WERI-Rb-1 (cell line): ENCODE results near the gene CAP1.
"Not testable (repeated sequence)": the region's sequence is repeated elsewhere in the genome, so short reads cannot be mapped to it uniquely, and the experiment has no call there.

Experiments used
- DNase-seq: peaks from one replicate; pipeline ENCODE4 v3.0.0-alpha.2; 2020
- H3K27ac ChIP-seq: fragments of 250-450 bp; sonication (Bioruptor Pico); 2 replicates; pipeline ENCODE4 v1.5.1; 2020; ENCODE audit warnings: mild to moderate bottlenecking, moderate library complexity
- H3K27me3 ChIP-seq: fragments of 250-450 bp; sonication (Bioruptor Pico); 2 replicates; pipeline ENCODE4 v1.5.1; 2021; ENCODE audit warnings: mild to moderate bottlenecking, low read depth, moderate library complexity; ENCODE audit not compliant: insufficient read depth, severe bottlenecking
- H3K36me3 ChIP-seq: fragments of 250-450 bp; sonication (Bioruptor Pico); 2 replicates; pipeline ENCODE4 v1.5.1; 2020; ENCODE audit warnings: mild to moderate bottlenecking, moderate library complexity
- H3K4me3 ChIP-seq: 2 replicates; pipeline ENCODE4 v1.5.1; 2011; ENCODE audit warnings: low read depth, mild to moderate bottlenecking, control low read depth, low read length
- H3K9me3 ChIP-seq: fragments of 250-450 bp; sonication (Bioruptor Pico); 2 replicates; pipeline ENCODE4 v1.5.1; 2021; ENCODE audit warnings: mild to moderate bottlenecking, moderate library complexity; ENCODE audit not compliant: severe bottlenecking
- TF ChIP-seq, protein P1 (sequence below): IDR thresholded peaks from 2 replicates; pipeline ENCODE4 v1.5.1; 2011; ENCODE audit warnings: low read depth, mild to moderate bottlenecking, control low read depth, inconsistent platforms, low read length

Gene CAP1

DNA sequence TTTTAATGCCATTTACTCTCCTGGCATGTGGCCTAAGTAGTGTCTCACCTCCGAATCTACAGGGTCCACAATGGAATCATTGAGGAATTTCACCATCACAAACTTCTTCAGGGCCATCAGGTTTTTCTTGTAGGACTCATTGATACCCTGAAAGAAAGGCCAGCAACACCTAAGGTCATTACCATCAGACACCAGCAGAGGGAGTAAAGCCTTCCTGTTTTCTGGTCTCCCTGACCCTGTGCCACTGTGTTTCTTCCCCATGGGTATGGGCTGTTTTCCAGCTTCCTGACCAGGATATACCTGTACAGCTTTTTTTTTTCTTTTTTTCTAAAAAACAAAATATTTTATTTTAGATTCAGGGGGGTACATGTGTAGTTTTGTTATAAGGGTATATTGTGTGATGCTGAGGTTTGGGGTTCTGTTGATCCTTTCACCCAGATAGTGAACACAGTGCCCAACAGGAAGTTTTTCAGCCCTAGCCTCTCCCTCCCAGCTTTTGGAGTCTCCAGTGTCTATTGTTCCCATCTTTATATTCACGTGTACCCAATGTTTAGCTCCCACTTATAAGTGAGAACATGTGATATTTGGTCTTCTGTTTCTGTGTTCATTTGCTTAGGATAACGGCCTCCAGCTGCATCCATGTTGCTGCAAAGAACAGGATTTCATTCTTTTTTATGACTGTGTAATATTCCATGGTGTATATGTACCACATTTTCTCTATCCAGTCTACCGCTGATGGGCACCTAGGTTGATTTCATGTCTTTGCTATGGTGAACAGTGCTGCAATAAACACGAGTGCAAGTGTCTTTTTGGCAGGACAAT, 38.2 kb downstream of the CAP1 start:
- Histone ChIP-seq H3K36me3 (peaks cover 85% of the 10 kb centered on the region), H3K9me3 (no peaks in the 10 kb centered on the region), H3K27ac (no peak overlapping the region), H3K27me3 (no peaks in the 10 kb centered on the region), H3K4me3 (no peak overlapping the region)
- TF ChIP-seq, protein P1, sequence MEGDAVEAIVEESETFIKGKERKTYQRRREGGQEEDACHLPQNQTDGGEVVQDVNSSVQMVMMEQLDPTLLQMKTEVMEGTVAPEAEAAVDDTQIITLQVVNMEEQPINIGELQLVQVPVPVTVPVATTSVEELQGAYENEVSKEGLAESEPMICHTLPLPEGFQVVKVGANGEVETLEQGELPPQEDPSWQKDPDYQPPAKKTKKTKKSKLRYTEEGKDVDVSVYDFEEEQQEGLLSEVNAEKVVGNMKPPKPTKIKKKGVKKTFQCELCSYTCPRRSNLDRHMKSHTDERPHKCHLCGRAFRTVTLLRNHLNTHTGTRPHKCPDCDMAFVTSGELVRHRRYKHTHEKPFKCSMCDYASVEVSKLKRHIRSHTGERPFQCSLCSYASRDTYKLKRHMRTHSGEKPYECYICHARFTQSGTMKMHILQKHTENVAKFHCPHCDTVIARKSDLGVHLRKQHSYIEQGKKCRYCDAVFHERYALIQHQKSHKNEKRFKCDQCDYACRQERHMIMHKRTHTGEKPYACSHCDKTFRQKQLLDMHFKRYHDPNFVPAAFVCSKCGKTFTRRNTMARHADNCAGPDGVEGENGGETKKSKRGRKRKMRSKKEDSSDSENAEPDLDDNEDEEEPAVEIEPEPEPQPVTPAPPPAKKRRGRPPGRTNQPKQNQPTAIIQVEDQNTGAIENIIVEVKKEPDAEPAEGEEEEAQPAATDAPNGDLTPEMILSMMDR = peak; percentile 82
- DNase-seq = peak; percentile 67

DNA sequence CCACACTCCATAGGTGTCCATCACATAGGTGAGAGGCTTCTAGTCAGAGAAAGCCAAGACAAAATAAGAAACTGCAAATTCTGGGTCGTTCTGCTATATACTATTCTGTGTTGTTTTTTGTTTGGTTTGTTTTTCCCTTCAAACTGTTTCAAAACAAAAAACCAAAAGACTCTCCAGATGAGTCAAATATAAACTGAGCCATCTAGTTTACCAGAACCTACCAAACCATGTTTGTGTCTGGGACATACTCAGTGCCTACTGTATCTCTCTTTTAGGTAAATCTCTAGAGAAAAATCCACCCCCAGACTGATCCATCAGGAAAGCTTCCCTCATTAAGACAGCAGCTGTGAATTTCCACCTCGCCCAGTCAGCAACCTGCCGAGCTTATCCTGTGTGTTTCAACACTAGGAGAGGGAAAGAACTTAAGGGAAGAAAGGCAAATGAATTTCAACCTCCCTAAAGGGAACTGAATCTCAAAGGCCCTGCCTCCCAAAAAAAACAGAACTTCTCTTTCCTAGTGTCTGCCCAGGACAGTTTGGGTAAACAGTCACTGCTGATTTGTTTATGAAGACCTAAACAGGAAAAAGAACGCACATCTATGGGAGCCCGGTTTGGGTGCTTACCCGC, 39.4 kb downstream of the CAP1 start:
- H3K9me3 ChIP-seq = no peaks in the 10 kb centered on the region
- no peaks in the 10 kb centered on the region for H3K27me3 ChIP-seq
- no peak overlapping the region for H3K4me3 ChIP-seq
- TF ChIP-seq, protein P1 = no peak
- DNase-seq = no peak
- H3K27ac ChIP-seq = no peak overlapping the region
- H3K36me3 ChIP-seq = peaks cover 83% of the 10 kb centered on the region

DNA sequence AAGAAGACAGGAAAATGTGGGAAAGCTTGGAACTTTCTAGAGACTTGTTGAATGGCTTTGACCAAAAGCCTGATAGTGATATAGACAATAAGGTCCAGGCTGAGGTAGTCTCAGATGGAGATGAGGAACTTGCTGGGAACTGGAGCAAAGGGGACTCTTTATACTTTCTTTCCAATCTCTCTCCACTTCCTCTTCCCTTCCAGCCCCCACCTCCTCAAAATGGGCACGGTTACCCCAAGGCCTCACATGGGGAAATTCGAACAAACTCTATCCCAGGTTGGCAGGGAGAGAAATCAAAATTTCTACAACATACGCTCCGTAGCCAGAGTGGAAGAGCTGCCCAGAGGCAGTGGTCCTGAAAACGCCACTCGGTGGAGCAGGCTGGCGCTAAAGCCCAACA, 41.3 kb downstream of the CAP1 start:
- H3K4me3 ChIP-seq = no peak overlapping the region
- no peak for DNase-seq
- H3K27me3 ChIP-seq = no peaks in the 10 kb centered on the region
- H3K27ac ChIP-seq = no peak overlapping the region
- peaks cover 76% of the 10 kb centered on the region for H3K36me3 ChIP-seq
- TF ChIP-seq, protein P1 = no peak
- H3K9me3 ChIP-seq = no peaks in the 10 kb centered on the region

DNA sequence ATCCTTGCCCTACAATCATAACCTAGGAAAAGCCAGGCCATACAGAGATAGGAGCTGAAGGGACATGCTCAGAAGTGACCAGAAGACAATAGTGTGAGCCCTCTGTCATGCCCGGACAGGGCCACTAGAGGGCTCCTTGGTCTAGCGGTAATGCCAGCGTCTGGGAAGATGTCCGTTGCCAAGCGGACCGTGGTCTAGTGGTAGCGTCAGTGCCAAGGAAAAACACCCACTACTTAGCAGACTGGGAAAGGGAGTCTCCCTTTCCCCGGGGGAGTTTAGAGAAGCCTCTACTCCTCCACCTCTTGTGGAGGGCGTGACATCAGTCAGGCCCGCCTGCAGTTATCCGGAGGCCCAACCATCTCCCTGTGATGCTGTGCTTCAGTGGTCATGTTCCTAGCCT, 44.2 kb downstream of the CAP1 start:
- not testable (repeated sequence) for H3K27ac ChIP-seq, H3K4me3 ChIP-seq, H3K27me3 ChIP-seq, H3K9me3 ChIP-seq
- DNase-seq = peak; percentile 75
- H3K36me3 ChIP-seq = peaks cover 72% of the 10 kb centered on the region
- TF ChIP-seq, protein P1 = peak; percentile 76

DNA sequence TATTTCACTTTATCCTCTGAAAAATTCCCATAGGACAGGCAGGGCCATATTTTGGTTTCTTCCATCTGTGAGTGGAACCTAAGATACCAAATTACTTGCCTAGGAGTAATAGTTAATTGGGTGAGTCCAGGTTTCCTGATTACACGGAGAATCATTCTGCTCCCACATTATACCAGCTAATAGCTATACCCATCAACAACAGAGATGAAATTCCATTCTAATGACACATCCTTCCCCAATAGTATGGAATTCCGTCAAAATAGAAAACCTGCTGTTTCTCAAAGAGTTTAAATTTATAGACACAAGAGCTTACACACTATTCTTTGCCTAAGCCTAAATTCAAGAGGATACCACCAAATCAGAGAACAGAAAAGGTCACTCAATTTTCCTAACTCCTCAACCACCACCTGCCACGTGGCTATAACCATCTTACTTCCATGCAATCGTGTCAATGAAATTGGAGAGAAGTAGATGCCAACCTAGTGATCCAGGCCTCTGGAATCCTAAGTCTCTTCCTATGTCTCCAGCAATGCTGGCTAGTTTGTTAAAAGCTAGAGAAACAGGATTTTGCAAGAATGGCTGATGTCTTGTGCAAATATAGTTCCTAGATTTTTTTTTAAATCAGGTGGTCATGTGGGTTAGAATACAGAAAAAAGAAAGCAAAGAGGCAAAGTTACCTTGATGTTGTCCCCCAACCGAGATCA, 50.3 kb downstream of the CAP1 start:
- TF ChIP-seq, protein P1 = no peak
- Histone ChIP-seq H3K36me3 (peaks cover 64% of the 10 kb centered on the region), H3K4me3 (no peak overlapping the region), H3K27me3 (no peaks in the 10 kb centered on the region), H3K9me3 (no peaks in the 10 kb centered on the region), H3K27ac (no peak overlapping the region)
- DNase-seq = no peak
